HepG2 (cell line): Measurements from ENCODE around the gene KRTAP12-1. TPM values are rescaled to one million over a fixed set of nuclear protein-coding genes. Genes with fewer than 3 reads are reported as not detected.

Experiments
- CC2D1A ChIP-seq: sonication (generic); formaldehyde crosslinking; IDR thresholded peaks from 2 replicates; pipeline ENCODE4 v1.8.1; 2023; ENCODE audit warnings: mild to moderate bottlenecking, missing genetic modification reagents
- HDAC1 ChIP-seq: sonication (generic); formaldehyde crosslinking; IDR thresholded peaks from 2 replicates; pipeline ENCODE4 v1.5.1; 2020; ENCODE audit warnings: mild to moderate bottlenecking, missing genetic modification reagents
- HMGXB4 ChIP-seq, 2 experiments: sonication (generic) in 1 of 2; formaldehyde crosslinking in 1 of 2; IDR thresholded peaks; 2 replicates each; pipeline versions ENCODE4 v1.4.0 to v1.6.1; 2018 to 2020; ENCODE audit warnings: missing genetic modification reagents in 2 of 2, borderline replicate concordance in 1 of 2, low read depth in 1 of 2, mild to moderate bottlenecking in 1 of 2, missing biosample characterization in 1 of 2
- MXD4 ChIP-seq: IDR thresholded peaks from 2 replicates; pipeline ENCODE4 v1.6.1; 2016; ENCODE audit warnings: mild to moderate bottlenecking, missing biosample characterization, missing genetic modification reagents
- PCBP2 ChIP-seq: fragments of 200-400 bp; formaldehyde crosslinking; optimal IDR thresholded peaks from 2 replicates; pipeline ENCODE3; 2018; ENCODE audit warnings: low read length, low read depth; ENCODE audit not compliant: poor library complexity, severe bottlenecking
- TCF7 ChIP-seq: sonication (generic); IDR thresholded peaks from 2 replicates; pipeline ENCODE4 v1.6.1; 2016; ENCODE audit warnings: antibody characterized with exemption, low read depth
- ZBTB10 ChIP-seq: sonication (generic); formaldehyde crosslinking; IDR thresholded peaks from 2 replicates; pipeline ENCODE4 v1.4.0; 2020; ENCODE audit warnings: missing genetic modification reagents, borderline replicate concordance
- ZMYM4 ChIP-seq: sonication (generic); formaldehyde crosslinking; IDR thresholded peaks from 2 replicates; pipeline ENCODE4 v1.8.1; 2023; ENCODE audit warnings: mild to moderate bottlenecking, missing genetic modification reagents
- ZNF609 ChIP-seq: sonication (generic); formaldehyde crosslinking; IDR thresholded peaks from 2 replicates; pipeline ENCODE4 v1.4.0; 2020; ENCODE audit warnings: mild to moderate bottlenecking, missing genetic modification reagents, borderline replicate concordance
- ZNF713 ChIP-seq: sonication (generic); formaldehyde crosslinking; IDR thresholded peaks from 2 replicates; pipeline ENCODE4 v1.4.0; 2020; ENCODE audit warnings: mild to moderate bottlenecking, missing genetic modification reagents
- ZNF770 ChIP-seq: sonication (generic); formaldehyde crosslinking; IDR thresholded peaks from 2 replicates; pipeline ENCODE4 v1.5.0; 2020; ENCODE audit warnings: mild to moderate bottlenecking, missing genetic modification reagents
- polyA plus RNA-seq, 8 experiments: library from polyadenylated mRNA; depleted of rRNA in 3 of 8; stranded (reverse) in 7 of 8; unstranded in 1 of 8; fragments of >200 nt; fragmentation: Illumina TruSeq in 4 of 8; extraction: Trizol in 4 of 8; gene quantifications; 2 replicates each; pipeline versions ENCODE4 v1.2.1 to v1.2.3, GENCODE V29; 2011 to 2016; ENCODE audit warnings: low read depth in 4 of 8, missing spikeins in 1 of 8, mixed read lengths in 1 of 8; ENCODE audit not compliant: insufficient read depth in 1 of 8
- total RNA-seq, 5 experiments: library from RNA; depleted of rRNA; stranded (reverse); fragments of >200 nt; fragmentation: Illumina TruSeq; extraction: Trizol; gene quantifications; 2 replicates each; pipeline ENCODE4 v1.2.3, GENCODE V29; 2016; ENCODE audit warnings: low read depth in 1 of 5
- TF ChIP-seq, protein P1 (sequence below): IDR thresholded peaks from 2 replicates; pipeline ENCODE4 v1.6.1; 2012; ENCODE audit warnings: inconsistent platforms
- TF ChIP-seq, protein P2 (sequence below): sonication (generic); formaldehyde crosslinking; IDR thresholded peaks from 2 replicates; pipeline ENCODE4 v1.8.0; 2022; ENCODE audit warnings: mild to moderate bottlenecking, missing genetic modification reagents, moderate library complexity

KRTAP12-1 gene
- total and polyA plus RNA-seq, 2 of the 13 experiments (the other 11 are each of a cell fraction or from before 2014, with no cell fraction given) = not detected

DNA sequence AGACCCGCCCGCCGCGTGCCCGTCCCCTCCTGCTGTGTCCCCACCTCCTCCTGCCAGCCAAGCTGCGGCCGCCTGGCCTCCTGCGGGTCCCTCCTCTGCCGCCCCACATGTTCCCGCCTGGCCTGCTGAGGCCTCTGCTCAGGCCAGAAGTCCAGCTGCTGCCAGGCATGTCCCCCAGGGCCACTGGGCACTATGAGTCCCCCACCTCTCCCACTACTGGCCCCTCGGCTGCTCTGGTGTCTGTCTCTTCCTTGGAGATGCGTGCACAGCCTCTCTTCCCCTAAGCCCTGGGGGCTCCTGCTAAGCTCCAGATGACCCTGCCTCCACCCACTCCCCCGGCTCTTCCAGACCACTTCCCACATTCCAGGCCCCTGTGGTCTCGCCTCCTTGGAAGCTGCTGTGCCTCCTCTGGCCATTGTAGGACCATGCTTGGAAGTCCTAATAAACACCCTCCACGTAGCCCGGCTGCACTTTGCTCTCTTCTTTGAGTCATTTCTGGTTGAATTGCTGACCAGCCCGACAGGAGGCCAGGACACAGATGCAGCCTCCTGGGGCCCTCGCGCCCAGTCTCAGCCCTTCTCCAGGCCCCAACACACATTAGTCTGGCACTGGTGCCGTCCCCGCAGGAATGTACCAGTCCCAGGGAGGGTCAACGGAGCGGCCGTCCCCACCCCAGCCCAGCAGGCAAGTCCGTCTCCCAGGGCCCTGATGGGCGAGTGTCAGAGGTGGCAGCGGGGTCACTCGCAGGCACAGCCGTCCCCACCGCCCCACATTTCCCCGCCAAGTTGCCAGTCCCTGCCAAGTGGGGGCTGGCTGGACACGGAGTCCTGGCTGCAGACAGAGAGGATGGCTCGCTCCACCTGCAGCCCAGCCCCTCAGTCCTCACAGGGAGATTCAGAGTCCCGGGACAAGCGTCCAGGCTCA is 16.1 kb upstream of the KRTAP12-1 start (continued):
- TF ChIP-seq HMGXB4 (CRISPR knock-in tag; IDR thresholded peaks at IDR 0.05; ENCODE audit: borderline replicate concordance in 1 of 2, low read depth in 1 of 2) (0 out of 4 replicates have a peak, but pooled peaks of 1 of the 2 experiments have one; percentile 29), TCF7 (no peak), ZMYM4 (0 out of 2 replicates have a peak, but pooled peaks have one; percentile 24), MXD4 (CRISPR knock-in tag) (peak; percentile 59; the same call in 1 of the 2 replicates), ZNF713 (CRISPR knock-in tag) (0 out of 2 replicates have a peak, but pooled peaks have one; percentile 63), ZNF770 (CRISPR knock-in tag) (peak; percentile 85), CC2D1A (no peak), HDAC1 (CRISPR knock-in tag) (peak; percentile 49), ZBTB10 (CRISPR knock-in tag) (no peak), ZNF609 (CRISPR knock-in tag) (no peak), PCBP2 (no peak)
- TF ChIP-seq, protein P1, sequence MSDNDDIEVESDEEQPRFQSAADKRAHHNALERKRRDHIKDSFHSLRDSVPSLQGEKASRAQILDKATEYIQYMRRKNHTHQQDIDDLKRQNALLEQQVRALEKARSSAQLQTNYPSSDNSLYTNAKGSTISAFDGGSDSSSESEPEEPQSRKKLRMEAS = peak; percentile 42; the same call in 1 of the 2 replicates
- TF ChIP-seq, protein P2, sequence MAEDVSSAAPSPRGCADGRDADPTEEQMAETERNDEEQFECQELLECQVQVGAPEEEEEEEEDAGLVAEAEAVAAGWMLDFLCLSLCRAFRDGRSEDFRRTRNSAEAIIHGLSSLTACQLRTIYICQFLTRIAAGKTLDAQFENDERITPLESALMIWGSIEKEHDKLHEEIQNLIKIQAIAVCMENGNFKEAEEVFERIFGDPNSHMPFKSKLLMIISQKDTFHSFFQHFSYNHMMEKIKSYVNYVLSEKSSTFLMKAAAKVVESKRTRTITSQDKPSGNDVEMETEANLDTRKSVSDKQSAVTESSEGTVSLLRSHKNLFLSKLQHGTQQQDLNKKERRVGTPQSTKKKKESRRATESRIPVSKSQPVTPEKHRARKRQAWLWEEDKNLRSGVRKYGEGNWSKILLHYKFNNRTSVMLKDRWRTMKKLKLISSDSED = no peak
